Esophagus muscularis mucosa (tissue), 4 donors: Measurements from ENCODE around the gene THBS2. TPM values are rescaled to one million over a fixed set of nuclear protein-coding genes. Genes with fewer than 3 reads are reported as not detected.

ENCODE experiments used
- DNase-seq: peaks from one replicate; pipeline ENCODE4 v3.0.0-alpha.2; 2017; ENCODE audit errors: extremely low spot score
- H3K27ac ChIP-seq, 4 donors: fragments of 200-600 bp; sonication (generic); replicated peaks in 1 of 4; 1 replicate in 3 of 4; 2 replicates in 1 of 4; pipeline ENCODE4 v1.5.1; 2016 to 2019; ENCODE audit warnings: mild to moderate bottlenecking in 1 of 4
- H3K27me3 ChIP-seq, 4 donors: fragments of 200-600 bp; sonication (generic); one replicate each; pipeline versions ENCODE4 v1.5.1 to v1.6.0; 2016 to 2019
- H3K36me3 ChIP-seq, 4 donors: fragments of 200-600 bp; sonication (generic); one replicate each; pipeline ENCODE4 v1.5.1; 2016 to 2019
- H3K4me1 ChIP-seq, 4 donors: fragments of 200-600 bp; sonication (generic); one replicate each; pipeline ENCODE4 v1.5.1; 2016 to 2019
- H3K4me3 ChIP-seq, 4 donors: fragments of 200-600 bp; sonication (generic); 1 replicate in 2 of 4; 2 replicates in 2 of 4; pipeline ENCODE4 v1.5.1; 2016 to 2019; ENCODE audit warnings: mild to moderate bottlenecking in 4 of 4, moderate library complexity in 1 of 4
- H3K9me3 ChIP-seq, 4 donors: fragments of 200-600 bp; sonication (generic); 1 replicate in 3 of 4; 2 replicates in 1 of 4; pipeline ENCODE4 v1.5.1; 2016 to 2019
- CTCF ChIP-seq, 3 experiments: fragments of 200-600 bp in 2 of 3; fragments of 450-650 bp in 1 of 3; sonication (generic) in 2 of 3; IDR thresholded peaks; one replicate each; pipeline ENCODE4 v1.5.1; 2017 to 2019; ENCODE audit warnings: antibody characterized with exemption in 3 of 3, mild to moderate bottlenecking in 2 of 3, moderate library complexity in 1 of 3
- EP300 ChIP-seq: sonication (generic); formaldehyde crosslinking; IDR thresholded peaks from one replicate; pipeline ENCODE4 v1.6.1; 2017; ENCODE audit warnings: antibody characterized with exemption
- POLR2A ChIP-seq: fragments of 450-650 bp; IDR thresholded peaks from one replicate; pipeline ENCODE4 v1.6.1; 2017; ENCODE audit warnings: antibody characterized with exemption, moderate library complexity, mild to moderate bottlenecking, low read depth
- POLR2AphosphoS5 ChIP-seq, 2 donors: sonication (generic); formaldehyde crosslinking; IDR thresholded peaks; one replicate each; pipeline ENCODE4 v1.6.1; 2017; ENCODE audit warnings: antibody characterized with exemption in 2 of 2
- WGBS: methylation state at CpG from one replicate; pipeline ENCODE4 v1.1.5; 2018; 5-methylcytosine and 5-hydroxymethylcytosine counted together
- intact Hi-C: fragments of 100-400 bp; cut with DNase I; formaldehyde crosslinking; loops from one replicate; pipeline ENCODE4 v1.15.1; 2023
- total RNA-seq, 4 donors: library from RNA; depleted of rRNA; stranded (reverse); fragments of >200 nt; gene quantifications; one replicate each; pipeline versions ENCODE4 v1.1.0 to v1.2.1, GENCODE V29; 2016

The THBS2 gene
- total RNA-seq, 4 donors from 2014 or later, result 25.7 to 36.4 (median 28.8) TPM

- H3K27me3 ChIP-seq, result no peaks in the 10 kb centered on the region
- H3K4me3 ChIP-seq, result no peak overlapping the region
- peak overlapping the region; percentile 6 to 57 (median 37) for H3K27ac ChIP-seq
- 74% methylated on average over 9 of the region's 9 CpGs for WGBS
- TF ChIP-seq POLR2A, result no peak
- TF ChIP-seq POLR2AphosphoS5 (IDR thresholded peaks at IDR 0.05), result peak; percentile 47 to 67
- no peaks in the 10 kb centered on the region for H3K4me1 ChIP-seq
- H3K9me3 ChIP-seq, result peaks cover 0 to 5% (median 0%) of the 10 kb centered on the region in 4 donors
- DNase-seq, result peak; percentile 95
- H3K36me3 ChIP-seq, result no peaks in the 10 kb centered on the region
- intact Hi-C loops, result no loop called here
These were observed 15.8 kb upstream of the THBS2 start for GRCh38 chr6:169269180-169270076.

GRCh38 chr6:169268276-169268675, 14.6 kb upstream of the THBS2 start:
- 88% methylated on average over 1 of the region's 1 CpG for WGBS
- peak overlapping the region in 1 of 4 donors; percentile 53 for H3K27ac ChIP-seq

GRCh38 chr6:169266746-169267591, 13.3 kb upstream of the THBS2 start:
- no peak for DNase-seq
- peaks cover 0 to 11% (median 10%) of the 10 kb centered on the region in 4 donors for H3K4me1 ChIP-seq
- peaks cover 0 to 5% (median 0%) of the 10 kb centered on the region in 4 donors for H3K9me3 ChIP-seq
- no peaks in the 10 kb centered on the region for H3K27me3 ChIP-seq
- no peak overlapping the region for H3K4me3 ChIP-seq
- no peaks in the 10 kb centered on the region for H3K36me3 ChIP-seq
- intact Hi-C loops, result no loop called here
- TF ChIP-seq CTCF (IDR thresholded peaks at IDR 0.05) (no peak), POLR2A (no peak), EP300 (no peak), POLR2AphosphoS5 (IDR thresholded peaks at IDR 0.05) (peak in 1 of 2 donors; percentile 21)
- 83% methylated on average over 15 of the region's 15 CpGs for WGBS
- peak overlapping the region in 2 of 4 donors; percentile 0 to 48 for H3K27ac ChIP-seq

More at GRCh38 chr6:169268276-169268675, 14.6 kb upstream of the THBS2 start:
- H3K27me3 ChIP-seq, result no peaks in the 10 kb centered on the region
- intact Hi-C loops, result no loop called here
- DNase-seq, result no peak
- peaks cover 0 to 5% (median 0%) of the 10 kb centered on the region in 4 donors for H3K9me3 ChIP-seq
- no peaks in the 10 kb centered on the region for H3K36me3 ChIP-seq
- H3K4me1 ChIP-seq, result peaks cover 0 to 11% (median 10%) of the 10 kb centered on the region in 4 donors
- TF ChIP-seq POLR2A (no peak), CTCF (IDR thresholded peaks at IDR 0.05) (no peak), EP300 (no peak), POLR2AphosphoS5 (IDR thresholded peaks at IDR 0.05) (no peak)
- H3K4me3 ChIP-seq, result no peak overlapping the region

GRCh38 chr6:169266261-169266660, 12.6 kb upstream of the THBS2 start:
- H3K9me3 ChIP-seq, result peaks cover 0 to 5% (median 0%) of the 10 kb centered on the region in 4 donors
- WGBS, result 85% methylated on average over 5 of the region's 5 CpGs
- no peak for TF ChIP-seq POLR2AphosphoS5 (IDR thresholded peaks at IDR 0.05)
- H3K36me3 ChIP-seq, result no peaks in the 10 kb centered on the region
- no peak overlapping the region for H3K4me3 ChIP-seq
- peak overlapping the region in 1 of 4 donors; percentile 0 for H3K27ac ChIP-seq
- H3K4me1 ChIP-seq, result peaks cover 0 to 11% (median 10%) of the 10 kb centered on the region in 4 donors
- no peaks in the 10 kb centered on the region for H3K27me3 ChIP-seq
- intact Hi-C loops, result no loop called here
- no peak for DNase-seq

- no peaks in the 10 kb centered on the region for H3K36me3 ChIP-seq
- H3K4me3 ChIP-seq, result no peak overlapping the region
- H3K27ac ChIP-seq, result peak overlapping the region in 1 of 4 donors; percentile 0
- peaks cover 0 to 5% (median 0%) of the 10 kb centered on the region in 4 donors for H3K9me3 ChIP-seq
- no peaks in the 10 kb centered on the region for H3K27me3 ChIP-seq
- TF ChIP-seq POLR2AphosphoS5 (IDR thresholded peaks at IDR 0.05), result no peak
- WGBS, result 85% methylated on average over 4 of the region's 12 CpGs
- no peak for DNase-seq
- peaks cover 0 to 11% (median 10%) of the 10 kb centered on the region in 4 donors for H3K4me1 ChIP-seq
- intact Hi-C loops, result no loop called here
These were observed 12.0 kb upstream of the THBS2 start for GRCh38 chr6:169265486-169266131.
